Femur (tissue), 1 donor: ENCODE results near the gene BBOX1.
"Not testable (repeated sequence)": the region's sequence is repeated elsewhere in the genome, so short reads cannot be mapped to it uniquely, and the experiment has no call there.

Experiments used
- DNase-seq: peaks from one replicate; pipeline ENCODE4 v3.0.0-alpha.2; 2017

The BBOX1 gene

GRCh38 chr11:27085605-27086004, 45.0 kb downstream of the BBOX1 start:
- no peak for DNase-seq

DNA sequence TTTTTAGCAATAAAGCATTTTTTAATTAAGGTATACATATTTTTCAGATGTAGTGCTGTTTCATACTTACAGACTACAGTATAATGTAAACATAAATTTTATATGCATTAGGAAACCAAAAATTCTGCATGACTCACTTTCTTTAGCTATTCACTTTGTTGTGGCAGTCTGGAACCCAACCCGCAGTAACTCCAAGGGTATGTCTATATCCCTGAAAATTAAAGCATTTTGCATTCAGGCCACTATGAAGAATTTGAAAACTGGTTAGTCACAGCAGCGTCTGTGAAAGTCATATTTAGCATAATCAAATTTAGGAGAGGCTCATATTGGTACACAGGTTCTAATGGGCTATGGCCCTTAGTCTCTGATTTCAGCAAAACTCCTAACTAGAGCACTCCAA, 46.8 kb downstream of the BBOX1 start:
- no peak for DNase-seq

DNA sequence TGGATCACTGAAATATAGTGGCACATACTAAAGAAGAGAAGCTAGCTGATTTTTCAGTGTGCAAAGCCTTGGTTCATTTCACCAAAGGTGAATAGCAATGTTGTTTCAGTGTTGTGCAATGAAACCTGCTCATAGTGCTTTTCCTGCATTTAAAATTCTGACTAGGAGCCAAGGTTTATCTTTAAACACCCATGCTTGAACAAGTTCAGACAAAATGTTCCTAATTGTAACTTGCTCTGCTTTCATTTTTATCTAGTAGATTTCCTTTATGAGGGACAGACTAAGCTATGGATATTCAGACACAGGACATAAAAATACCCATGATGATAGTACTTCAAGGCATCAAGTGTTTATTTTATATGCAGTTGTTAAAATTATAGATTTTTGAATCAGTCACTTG, 47.7 kb downstream of the BBOX1 start:
- no peak for DNase-seq

DNA sequence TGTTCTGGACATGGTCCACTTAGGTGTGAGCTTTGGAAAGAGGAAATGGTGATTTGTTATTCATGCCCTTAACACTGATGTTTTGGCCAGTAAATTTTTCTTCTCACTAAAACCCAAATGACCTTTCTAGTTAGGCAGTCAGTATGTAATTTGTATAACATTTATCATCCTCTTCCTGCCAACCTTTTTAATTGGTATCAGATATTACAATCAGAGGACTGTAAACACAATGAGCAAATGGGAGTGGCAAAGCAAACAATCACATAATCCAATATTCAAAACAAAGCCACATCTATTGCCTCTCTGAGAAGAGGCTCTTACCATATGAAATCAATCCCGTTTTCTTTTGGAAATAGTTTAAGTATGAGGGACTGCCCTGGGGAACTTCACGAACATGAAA, 49.1 kb downstream of the BBOX1 start:
- no peak for DNase-seq

DNA sequence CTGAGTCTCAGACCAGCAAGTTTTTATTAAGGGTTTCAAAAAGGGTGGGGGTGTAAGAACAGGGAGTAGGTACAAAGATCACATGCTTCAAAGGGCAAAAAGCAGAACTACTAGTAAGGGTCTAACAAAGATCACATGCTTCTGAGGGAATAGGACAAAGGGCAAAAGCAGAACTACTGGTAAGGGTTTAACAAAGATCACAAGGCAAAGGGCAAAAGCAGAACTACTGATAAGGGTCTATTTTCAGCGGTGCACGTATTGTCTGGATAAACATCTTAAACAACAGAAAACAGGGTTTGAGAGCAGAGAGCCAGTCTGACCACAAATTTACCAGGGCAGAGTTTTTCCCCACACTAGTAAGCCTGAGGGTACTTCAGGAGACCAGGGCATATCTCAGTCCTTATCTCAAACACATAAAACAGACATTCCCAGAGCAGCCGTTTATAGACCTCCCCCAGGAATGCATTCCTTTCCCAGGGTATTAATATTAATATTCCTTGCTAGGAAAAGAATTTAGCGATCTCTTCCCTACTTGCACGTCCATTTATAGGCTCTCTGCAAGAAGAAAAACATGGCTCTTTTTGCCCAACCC, 49.8 kb downstream of the BBOX1 start:
- DNase-seq = not testable (repeated sequence)

DNA sequence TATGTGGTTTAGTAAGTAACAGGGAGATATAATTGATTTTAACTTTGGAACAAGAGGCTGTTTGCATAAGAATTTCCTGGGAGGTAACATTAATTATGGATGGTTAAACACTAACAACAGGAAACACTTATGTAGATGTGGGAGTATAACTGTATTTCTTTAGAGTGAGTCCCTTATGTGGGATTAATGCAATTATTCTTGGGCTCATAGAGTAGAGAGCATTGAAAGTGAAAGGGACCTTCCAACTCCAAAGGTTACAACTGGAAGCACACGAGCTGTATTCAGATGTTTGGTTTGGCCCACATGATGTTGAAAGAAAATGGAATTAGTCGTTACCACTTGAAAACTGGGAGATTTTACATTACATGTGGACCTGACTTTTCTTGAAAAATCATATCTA, 53.5 kb downstream of the BBOX1 start:
- no peak for DNase-seq

- DNase-seq = no peak
Observed at GRCh38 chr11:27095059-27095458, 54.4 kb downstream of the BBOX1 start.

DNA sequence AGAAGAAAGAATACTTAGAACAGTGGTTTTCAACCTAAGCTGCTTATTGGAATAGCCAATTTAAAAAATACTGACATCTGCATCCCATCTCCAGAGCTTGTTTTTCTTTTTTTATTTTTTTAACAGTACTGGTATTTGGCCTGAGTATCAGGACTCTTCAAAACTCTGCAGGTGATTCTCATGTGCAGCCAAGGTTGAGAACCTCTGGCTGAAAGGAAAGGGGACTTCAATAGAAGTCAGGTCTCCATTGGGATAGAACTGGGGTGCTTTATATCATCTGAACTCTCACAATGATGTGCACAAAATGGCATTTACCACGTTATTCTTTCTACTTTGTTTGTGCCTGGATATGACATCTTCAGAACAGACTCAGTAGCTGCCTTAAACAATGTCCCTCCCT, 55.3 kb downstream of the BBOX1 start:
- DNase-seq = no peak

- no peak for DNase-seq
Observed at GRCh38 chr11:27097551-27097950, 56.9 kb downstream of the BBOX1 start.

- DNase-seq = peak; percentile 25
Observed at GRCh38 chr11:27100534-27100933, 59.9 kb downstream of the BBOX1 start.

GRCh38 chr11:27107548-27107947, 66.9 kb downstream of the BBOX1 start:
- no peak for DNase-seq

DNA sequence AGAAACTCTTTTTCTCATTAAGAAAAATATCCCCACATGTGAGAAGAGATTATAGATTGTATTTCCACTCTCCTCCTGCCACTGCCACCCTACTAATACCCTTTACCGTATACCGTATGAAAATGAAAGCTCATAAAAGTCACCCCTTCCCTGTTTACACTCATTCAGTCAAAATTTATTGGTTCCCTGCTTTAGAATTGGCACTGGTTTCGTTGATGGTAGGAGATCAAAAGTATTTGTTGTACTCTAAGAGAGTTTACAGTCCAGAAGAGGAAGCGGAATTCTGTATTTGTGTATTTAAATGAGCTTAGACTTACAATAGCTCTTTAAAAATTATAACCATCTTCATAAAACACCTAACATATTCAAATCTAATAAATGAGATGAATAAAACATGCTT, 68.2 kb downstream of the BBOX1 start:
- DNase-seq = no peak

DNA sequence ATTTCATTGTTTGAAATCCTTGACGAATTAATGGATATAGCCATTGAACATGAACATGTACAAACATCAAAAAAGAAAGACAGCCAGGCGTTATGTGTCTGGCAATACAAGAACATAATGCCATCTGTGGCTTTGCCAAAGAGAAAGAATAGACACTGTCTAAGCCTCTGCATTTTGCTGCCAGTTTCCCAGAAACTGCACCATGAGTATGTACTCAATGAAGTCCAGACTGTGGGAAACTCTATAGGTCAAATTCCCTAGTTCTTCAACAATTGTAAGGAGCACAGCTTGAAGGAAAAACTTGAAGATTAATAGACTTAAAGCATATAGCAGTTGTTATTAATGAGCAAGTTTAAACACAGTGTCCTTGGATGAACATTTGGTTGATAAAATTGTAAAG, 71.3 kb downstream of the BBOX1 start:
- DNase-seq = no peak

DNA sequence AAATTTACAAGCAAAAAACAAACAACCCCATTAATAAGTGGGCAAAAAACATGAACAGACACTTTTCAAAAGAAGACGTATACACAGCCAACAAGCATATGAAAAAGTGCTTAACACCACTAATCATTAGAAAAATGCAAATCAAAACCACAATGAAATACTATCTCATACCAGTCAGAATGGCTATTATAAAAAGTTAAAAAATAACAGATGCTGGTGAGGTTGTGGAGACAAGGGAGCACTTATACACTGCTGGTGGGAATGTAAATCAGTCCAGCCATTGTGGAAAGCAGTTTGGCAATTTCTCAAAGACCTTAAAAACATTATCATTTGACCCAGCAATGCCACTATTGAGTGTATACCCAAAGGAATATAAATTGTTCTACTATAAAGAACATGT, 72.3 kb downstream of the BBOX1 start:
- DNase-seq = no peak

- DNase-seq = no peak
Observed at GRCh38 chr11:27115051-27115650, 74.5 kb downstream of the BBOX1 start.

GRCh38 chr11:27116684-27117083, 76.1 kb downstream of the BBOX1 start:
- DNase-seq = no peak

DNA sequence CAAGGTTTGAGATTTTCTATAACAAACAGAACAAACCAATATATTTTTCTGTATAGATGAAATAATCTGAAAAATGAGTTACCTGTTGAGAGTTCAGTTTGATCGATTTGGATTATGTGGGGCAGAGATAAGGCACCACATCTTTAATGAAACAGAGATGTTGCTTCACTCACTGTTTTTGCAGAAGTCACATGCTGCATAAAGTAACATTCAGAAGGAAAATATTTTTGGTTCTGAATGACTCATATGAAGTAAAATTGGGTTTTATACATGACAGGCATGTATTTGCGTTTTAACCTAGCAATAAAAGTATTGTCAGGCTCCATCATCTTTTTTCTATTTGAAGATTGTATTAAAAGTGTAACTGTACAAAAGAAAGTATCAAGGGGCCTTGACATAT, 77.8 kb downstream of the BBOX1 start:
- no peak for DNase-seq

- no peak for DNase-seq
Observed at GRCh38 chr11:27118949-27119348, 78.3 kb downstream of the BBOX1 start.

GRCh38 chr11:27119396-27119795, 78.8 kb downstream of the BBOX1 start:
- DNase-seq = no peak

- no peak for DNase-seq
Observed at GRCh38 chr11:27120211-27120610, 79.6 kb downstream of the BBOX1 start.

DNA sequence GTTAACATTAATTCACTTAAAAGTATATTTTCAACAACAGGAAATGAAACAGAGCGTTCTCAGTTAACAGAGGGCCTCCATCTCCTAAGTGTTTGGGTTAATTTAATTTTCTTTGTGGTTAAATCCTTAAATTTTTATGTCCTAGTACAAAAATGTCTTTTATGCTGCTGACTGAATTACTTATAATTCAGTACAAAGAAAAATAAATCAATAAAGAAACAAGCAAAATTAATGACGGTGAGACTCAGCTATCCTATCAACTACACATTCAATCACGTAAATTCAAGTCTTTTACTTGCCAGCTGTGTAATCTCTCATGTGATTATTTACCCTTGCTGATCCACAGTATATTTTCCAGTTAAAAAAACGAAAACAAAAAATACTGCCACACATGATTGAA, 81.4 kb downstream of the BBOX1 start:
- DNase-seq = no peak

- no peak for DNase-seq
Observed at GRCh38 chr11:27124514-27125264, 84.1 kb downstream of the BBOX1 start.

DNA sequence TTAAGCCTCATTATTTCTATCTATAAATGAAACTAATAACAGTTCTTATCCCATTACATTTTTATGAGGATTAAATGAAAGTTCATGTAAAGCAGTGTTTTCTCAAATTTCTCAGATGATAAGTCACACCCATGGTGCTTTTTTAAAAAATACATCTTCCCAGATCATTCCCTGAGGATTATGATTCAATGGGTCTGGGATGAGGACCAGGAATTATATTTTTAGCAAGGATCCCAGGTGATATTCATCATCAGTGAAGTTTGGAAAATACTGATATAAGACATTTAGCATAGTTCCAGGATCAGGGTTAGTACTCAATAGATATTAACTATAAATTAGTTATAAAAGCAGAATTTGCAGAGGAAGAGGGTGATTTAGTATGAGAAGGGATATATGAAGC, 89.1 kb downstream of the BBOX1 start:
- no peak for DNase-seq

- no peak for DNase-seq
Observed at GRCh38 chr11:27130806-27131205, 90.2 kb downstream of the BBOX1 start.

- DNase-seq = not testable (repeated sequence)
Observed at GRCh38 chr11:27135924-27136329, 95.3 kb downstream of the BBOX1 start.
